ENCODE measurements around the gene FAM169A.

DNA sequence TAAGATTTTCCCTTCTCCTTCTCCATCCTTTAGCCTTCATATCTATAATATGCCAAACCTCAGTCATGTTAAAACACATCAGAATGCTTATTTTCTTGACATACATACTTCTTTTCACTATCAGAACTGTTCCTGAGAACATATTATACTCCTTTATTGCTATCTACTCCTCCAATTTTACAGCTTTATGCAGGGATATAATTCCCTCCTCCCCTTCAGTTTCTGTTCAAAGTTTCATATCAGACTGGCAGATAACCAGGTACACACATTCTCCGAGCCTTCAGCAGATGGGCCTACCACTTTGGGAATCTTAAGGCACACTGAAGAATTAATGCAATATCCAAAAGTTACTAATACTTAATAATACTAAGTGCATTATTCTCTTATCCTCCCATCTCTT, 29.1 kb downstream of the FAM169A start:
- TF ChIP-seq, protein P1, sequence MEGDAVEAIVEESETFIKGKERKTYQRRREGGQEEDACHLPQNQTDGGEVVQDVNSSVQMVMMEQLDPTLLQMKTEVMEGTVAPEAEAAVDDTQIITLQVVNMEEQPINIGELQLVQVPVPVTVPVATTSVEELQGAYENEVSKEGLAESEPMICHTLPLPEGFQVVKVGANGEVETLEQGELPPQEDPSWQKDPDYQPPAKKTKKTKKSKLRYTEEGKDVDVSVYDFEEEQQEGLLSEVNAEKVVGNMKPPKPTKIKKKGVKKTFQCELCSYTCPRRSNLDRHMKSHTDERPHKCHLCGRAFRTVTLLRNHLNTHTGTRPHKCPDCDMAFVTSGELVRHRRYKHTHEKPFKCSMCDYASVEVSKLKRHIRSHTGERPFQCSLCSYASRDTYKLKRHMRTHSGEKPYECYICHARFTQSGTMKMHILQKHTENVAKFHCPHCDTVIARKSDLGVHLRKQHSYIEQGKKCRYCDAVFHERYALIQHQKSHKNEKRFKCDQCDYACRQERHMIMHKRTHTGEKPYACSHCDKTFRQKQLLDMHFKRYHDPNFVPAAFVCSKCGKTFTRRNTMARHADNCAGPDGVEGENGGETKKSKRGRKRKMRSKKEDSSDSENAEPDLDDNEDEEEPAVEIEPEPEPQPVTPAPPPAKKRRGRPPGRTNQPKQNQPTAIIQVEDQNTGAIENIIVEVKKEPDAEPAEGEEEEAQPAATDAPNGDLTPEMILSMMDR (IDR thresholded peaks at IDR 0.05; ENCODE audit: insufficient read depth, low read length, poor library complexity, severe bottlenecking): no peak
- TF ChIP-seq EZH2phosphoT487 (conservative IDR thresholded peaks at IDR 0.05; ENCODE audit: low read length): no peak
